Fibroblast of lung (primary cell): ENCODE measurements around the gene YTHDC2. TPM values are rescaled to one million over a fixed set of nuclear protein-coding genes. Genes with fewer than 3 reads are reported as not detected.
"Not testable (repeated sequence)": the region's sequence is repeated elsewhere in the genome, so short reads cannot be mapped to it uniquely, and the experiment has no call there.

Experiments
- DNase-seq, 2 donors: peaks; one replicate each; pipeline versions ENCODE4 v3.0.0 to v3.0.0-alpha.2; 2010; ENCODE audit warnings: low read depth in 2 of 2
- H2AFZ ChIP-seq: 2 replicates; pipeline ENCODE4 v1.5.1; 2012; ENCODE audit warnings: low read length, control low read depth, inconsistent platforms
- H3K27ac ChIP-seq: 2 replicates; pipeline ENCODE4 v1.5.1; 2011; ENCODE audit warnings: low read length, control low read depth; ENCODE audit not compliant: insufficient read depth
- H3K27me3 ChIP-seq: 2 replicates; pipeline ENCODE4 v1.5.1; 2011; ENCODE audit warnings: mild to moderate bottlenecking, low read length; ENCODE audit not compliant: control insufficient read depth, insufficient read depth
- H3K36me3 ChIP-seq: 2 replicates; pipeline ENCODE4 v1.5.1; 2011; ENCODE audit warnings: low read length; ENCODE audit not compliant: control insufficient read depth, insufficient read depth
- H3K4me1 ChIP-seq: 2 replicates; pipeline ENCODE4 v1.5.1; 2011; ENCODE audit warnings: low read length; ENCODE audit not compliant: control insufficient read depth, insufficient read depth; ENCODE audit errors: extremely low read depth
- H3K4me2 ChIP-seq: 2 replicates; pipeline ENCODE4 v1.5.1; 2011; ENCODE audit warnings: low read length, control low read depth; ENCODE audit not compliant: insufficient read depth; ENCODE audit errors: extremely low read depth
- H3K4me3 ChIP-seq, 4 experiments: fragments of 200-600 bp in 1 of 4; sonication (generic) in 1 of 4; replicated peaks in 1 of 4; 2 replicates each; pipeline ENCODE4 v1.5.1; 2011 to 2016; ENCODE audit warnings: low read length in 4 of 4, low read depth in 3 of 4, mild to moderate bottlenecking in 3 of 4, control low read depth in 2 of 4, inconsistent platforms in 1 of 4, mixed read lengths in 1 of 4; ENCODE audit not compliant: insufficient read depth in 1 of 4; ENCODE audit errors: control extremely low read depth in 1 of 4
- H3K79me2 ChIP-seq: 2 replicates; pipeline ENCODE4 v1.5.1; 2012; ENCODE audit warnings: mild to moderate bottlenecking, low read length, inconsistent platforms; ENCODE audit not compliant: control insufficient read depth, insufficient read depth
- H3K9ac ChIP-seq: 2 replicates; pipeline ENCODE4 v1.5.1; 2011; ENCODE audit warnings: mild to moderate bottlenecking, low read length, control low read depth; ENCODE audit not compliant: insufficient read depth
- H3K9me3 ChIP-seq: 2 replicates; pipeline ENCODE4 v1.5.1; 2012; ENCODE audit warnings: low read depth, low read length; ENCODE audit not compliant: control insufficient read depth, insufficient read depth
- H4K20me1 ChIP-seq: 2 replicates; pipeline ENCODE4 v1.5.1; 2011; ENCODE audit warnings: low read length; ENCODE audit not compliant: control insufficient read depth, insufficient read depth; ENCODE audit errors: extremely low read depth
- CTCF ChIP-seq, 2 donors: IDR thresholded peaks in 1 of 2; conservative IDR thresholded peaks in 1 of 2; 1 replicate in 1 of 2; 2 replicates in 1 of 2; pipeline ENCODE4 v1.5.1; 2011 to 2012; ENCODE audit warnings: low read length in 2 of 2, control low read depth in 1 of 2, inconsistent platforms in 1 of 2, low read depth in 1 of 2, mild to moderate bottlenecking in 1 of 2
- EZH2 ChIP-seq: IDR thresholded peaks from 2 replicates; pipeline ENCODE4 v1.5.1; 2012; ENCODE audit warnings: low read length, control low read depth, mild to moderate bottlenecking; ENCODE audit errors: missing control alignments
- polyA plus RNA-seq, 2 donors: library from polyadenylated mRNA; depleted of rRNA in 1 of 2; stranded (reverse) in 1 of 2; unstranded in 1 of 2; fragments of >200 nt; gene quantifications; 2 replicates each; pipeline ENCODE4 v1.2.1, GENCODE V29; 2011 to 2012; ENCODE audit warnings: missing spikeins in 1 of 2
- total RNA-seq: library from RNA; depleted of rRNA; stranded (reverse); fragments of >200 nt; gene quantifications from 2 replicates; pipeline ENCODE4 v1.2.1, GENCODE V29; 2014

The YTHDC2 gene
- total and polyA plus RNA-seq, 2 donors (not counting 1 experiment from before 2014, with no cell fraction given) = 8.3 to 32.7 TPM

GRCh38 chr5:113598926-113599325 lies 85.4 kb downstream of the YTHDC2 start:
- TF ChIP-seq EZH2 (no peak), CTCF (conservative IDR thresholded peaks at IDR 0.05 in 1 of 2, IDR thresholded peaks at IDR 0.05 in 1 of 2; ENCODE audit: low read depth in 1 of 2, low read length in 2 of 2) (no peak)
- H4K20me1 ChIP-seq = no peaks in the 10 kb centered on the region
- H3K4me1 ChIP-seq = no peaks in the 10 kb centered on the region
- H3K9me3 ChIP-seq = no peaks in the 10 kb centered on the region
- no peaks in the 10 kb centered on the region for H3K36me3 ChIP-seq
- no peak for DNase-seq
- no peaks in the 10 kb centered on the region for H3K79me2 ChIP-seq
- H3K9ac ChIP-seq = no peak overlapping the region
- no peak overlapping the region for H3K4me3 ChIP-seq
- H3K4me2 ChIP-seq = no peak overlapping the region
- H3K27me3 ChIP-seq = no peaks in the 10 kb centered on the region
- H2AFZ ChIP-seq = no peak overlapping the region
- no peak overlapping the region for H3K27ac ChIP-seq

DNA sequence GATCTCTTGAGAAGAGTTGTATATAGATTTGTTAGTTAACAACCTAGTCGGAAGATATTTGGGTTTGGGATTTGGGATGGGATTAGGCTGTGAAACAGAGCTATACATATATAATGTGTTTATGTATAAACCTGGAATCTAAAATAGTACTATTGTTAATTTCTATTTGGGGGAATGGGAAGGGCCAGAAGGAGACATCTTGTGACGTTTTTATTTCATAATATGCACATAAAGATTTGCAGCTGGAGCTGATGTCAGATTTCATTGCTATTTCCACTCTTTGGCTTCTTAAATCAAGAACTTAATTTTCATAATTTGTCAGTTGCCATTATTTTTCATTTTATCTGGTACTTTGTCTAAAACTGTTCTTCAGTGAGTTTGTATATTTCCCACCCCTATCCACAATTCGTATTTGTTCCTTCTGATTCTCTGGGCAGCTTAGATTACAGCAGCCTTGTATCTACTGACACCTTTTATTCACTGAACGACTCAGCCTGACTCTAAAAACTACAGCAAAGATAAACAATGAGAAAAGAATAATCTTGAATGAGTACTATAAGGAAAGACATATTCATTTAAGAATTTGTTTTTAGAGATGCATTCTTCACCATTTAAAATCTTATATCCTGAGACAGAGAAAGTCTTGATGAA lies 86.9 kb downstream of the YTHDC2 start:
- no peak overlapping the region for H3K4me3 ChIP-seq
- no peak for TF ChIP-seq EZH2
- no peak for TF ChIP-seq CTCF (conservative IDR thresholded peaks at IDR 0.05 in 1 of 2, IDR thresholded peaks at IDR 0.05 in 1 of 2; ENCODE audit: low read depth in 1 of 2, low read length in 2 of 2)
- DNase-seq = peak in 1 of 2 donors; percentile 30
- no peak overlapping the region for H3K9ac ChIP-seq
- no peaks in the 10 kb centered on the region for H3K27me3 ChIP-seq
- H3K36me3 ChIP-seq = no peaks in the 10 kb centered on the region
- no peaks in the 10 kb centered on the region for H3K4me1 ChIP-seq
- H3K9me3 ChIP-seq = no peaks in the 10 kb centered on the region
- H3K4me2 ChIP-seq = no peak overlapping the region
- no peaks in the 10 kb centered on the region for H3K79me2 ChIP-seq
- no peak overlapping the region for H3K27ac ChIP-seq
- no peaks in the 10 kb centered on the region for H4K20me1 ChIP-seq
- no peak overlapping the region for H2AFZ ChIP-seq

- no peak overlapping the region for H3K4me3 ChIP-seq
- no peaks in the 10 kb centered on the region for H3K27me3 ChIP-seq
- DNase-seq = no peak
- TF ChIP-seq EZH2 = no peak
- no peak for TF ChIP-seq CTCF (conservative IDR thresholded peaks at IDR 0.05 in 1 of 2, IDR thresholded peaks at IDR 0.05 in 1 of 2; ENCODE audit: low read depth in 1 of 2, low read length in 2 of 2)
- no peaks in the 10 kb centered on the region for H4K20me1 ChIP-seq
- no peak overlapping the region for H2AFZ ChIP-seq
- no peak overlapping the region for H3K4me2 ChIP-seq
- no peaks in the 10 kb centered on the region for H3K4me1 ChIP-seq
- no peak overlapping the region for H3K27ac ChIP-seq
- H3K9me3 ChIP-seq = no peaks in the 10 kb centered on the region
- no peak overlapping the region for H3K9ac ChIP-seq
- H3K36me3 ChIP-seq = no peaks in the 10 kb centered on the region
- H3K79me2 ChIP-seq = no peaks in the 10 kb centered on the region
Observed at GRCh38 chr5:113601423-113601822, 87.9 kb downstream of the YTHDC2 start.

DNA sequence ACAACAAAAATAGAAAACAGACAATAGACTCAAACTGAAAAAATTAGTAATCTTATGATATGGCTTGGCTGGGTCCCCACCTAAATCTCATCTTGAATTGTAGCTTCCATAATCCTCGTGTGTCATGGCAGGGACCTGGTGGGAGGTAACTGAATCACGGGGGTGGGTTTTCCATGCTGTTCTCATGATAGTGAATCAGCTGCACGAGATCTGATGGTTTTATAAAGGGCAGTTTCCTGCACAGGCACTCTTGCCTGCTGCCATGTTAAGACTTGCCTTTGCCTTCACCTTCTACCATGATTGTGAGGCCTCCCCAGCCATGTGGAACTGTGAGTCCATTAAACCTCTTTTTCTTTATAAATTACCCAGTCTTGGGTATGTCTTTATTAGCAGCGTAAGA lies 89.8 kb downstream of the YTHDC2 start:
- not testable (repeated sequence) for H3K36me3 ChIP-seq, H3K4me2 ChIP-seq, H3K79me2 ChIP-seq, H3K27ac ChIP-seq, H3K27me3 ChIP-seq, H3K9me3 ChIP-seq, H4K20me1 ChIP-seq, DNase-seq, H3K4me3 ChIP-seq, H3K9ac ChIP-seq, H3K4me1 ChIP-seq, H2AFZ ChIP-seq
